Chondrocyte (in vitro differentiated cells): ENCODE measurements around the gene TMEM169. TPM values are rescaled to one million over a fixed set of nuclear protein-coding genes. Genes with fewer than 3 reads are reported as not detected.

Source experiments
- DNase-seq: peaks from one replicate; pipeline ENCODE4 v3.0.0; 2021; ENCODE audit warnings: mixed read lengths, low spot score
- H3K27ac Mint-ChIP-seq: one replicate; pipeline ENCODE4 v1.8.0; 2021; ENCODE audit warnings: mild to moderate bottlenecking, moderate library complexity, mixed read lengths; ENCODE audit not compliant: unreplicated experiment
- H3K27me3 Mint-ChIP-seq: 2 replicates; pipeline ENCODE4 v1.8.0; 2021; ENCODE audit warnings: low read depth, mixed read lengths
- H3K36me3 Mint-ChIP-seq: 2 replicates; pipeline ENCODE4 v1.8.0; 2021; ENCODE audit warnings: low read depth, mixed read lengths
- H3K4me1 Mint-ChIP-seq: 2 replicates; pipeline ENCODE4 v1.8.0; 2021; ENCODE audit warnings: low read depth, mild to moderate bottlenecking, mixed read lengths
- H3K4me3 Mint-ChIP-seq: one replicate; pipeline ENCODE4 v1.8.0; 2021; ENCODE audit warnings: mild to moderate bottlenecking, moderate library complexity, mixed read lengths; ENCODE audit not compliant: unreplicated experiment
- H3K9me3 Mint-ChIP-seq: 2 replicates; pipeline ENCODE4 v1.8.0; 2021; ENCODE audit warnings: low read depth, mixed read lengths
- CTCF ChIP-seq: fragments of 200-600 bp; sonication (generic); IDR thresholded peaks from 2 replicates; pipeline ENCODE4 v1.5.0; 2021; ENCODE audit warnings: antibody characterized with exemption, mild to moderate bottlenecking, moderate library complexity
- total RNA-seq: library from RNA; stranded (reverse); gene quantifications from 3 replicates; pipeline ENCODE4 v1.2.1, GENCODE V29; 2021

TMEM169 gene
- total RNA-seq, 1 donor from 2014 or later = 1.3 TPM

GRCh38 chr2:216147172-216148131, 65.7 kb downstream of the TMEM169 start:
- peaks cover 33% of the 10 kb centered on the region for H3K36me3 Mint-ChIP-seq

GRCh38 chr2:216148983-216149382, 67.3 kb downstream of the TMEM169 start:
- Mint-ChIP-seq H3K4me3 (no peak overlapping the region), H3K4me1 (peaks cover 19% of the 10 kb centered on the region), H3K27me3 (no peaks in the 10 kb centered on the region), H3K9me3 (no peaks in the 10 kb centered on the region), H3K36me3 (peaks cover 32% of the 10 kb centered on the region), H3K27ac (no peak overlapping the region)
- no peak for DNase-seq
- no peak for TF ChIP-seq CTCF

More at GRCh38 chr2:216147172-216148131, 65.7 kb downstream of the TMEM169 start:
- peaks cover 24% of the 10 kb centered on the region for H3K4me1 Mint-ChIP-seq
- no peaks in the 10 kb centered on the region for H3K27me3 Mint-ChIP-seq
- DNase-seq = no peak
- H3K27ac Mint-ChIP-seq = peak overlapping the region; percentile 23
- H3K9me3 Mint-ChIP-seq = no peaks in the 10 kb centered on the region
- no peak for TF ChIP-seq CTCF
- no peak overlapping the region for H3K4me3 Mint-ChIP-seq

GRCh38 chr2:216149741-216150140, 68.0 kb downstream of the TMEM169 start:
- no peak for TF ChIP-seq CTCF
- Mint-ChIP-seq H3K9me3 (no peaks in the 10 kb centered on the region), H3K36me3 (peaks cover 34% of the 10 kb centered on the region), H3K4me3 (no peak overlapping the region), H3K27me3 (no peaks in the 10 kb centered on the region), H3K4me1 (peaks cover 19% of the 10 kb centered on the region), H3K27ac (no peak overlapping the region)
- no peak for DNase-seq

GRCh38 chr2:216151313-216152025, 69.8 kb downstream of the TMEM169 start:
- Mint-ChIP-seq H3K27ac (peak overlapping the region; percentile 66), H3K27me3 (no peaks in the 10 kb centered on the region), H3K4me3 (no peak overlapping the region), H3K4me1 (peaks cover 19% of the 10 kb centered on the region), H3K36me3 (peaks cover 42% of the 10 kb centered on the region), H3K9me3 (no peaks in the 10 kb centered on the region)
- peak; percentile 71 for TF ChIP-seq CTCF
- DNase-seq = no peak

Other genes with a start within 250 kb of the TMEM169 start
- 1.8 to 4.5 TPM (median 2.7 TPM) in 3 replicates for gene MREG, start 68.4 kb upstream of the TMEM169 start, total RNA-seq
- gene PECR, start 110 bp upstream of the TMEM169 start, total RNA-seq = 6.6 to 10.1 TPM (median 9.1 TPM) in 3 replicates
- 154 to 236 TPM (median 158 TPM) in 3 replicates for gene XRCC5, start 27.4 kb downstream of the TMEM169 start, total RNA-seq